HepG2 (cell line): ENCODE data around the gene OSBPL2.

Source experiments
- HDAC1 ChIP-seq: sonication (generic); formaldehyde crosslinking; IDR thresholded peaks from 2 replicates; pipeline ENCODE4 v1.5.1; 2020; ENCODE audit warnings: mild to moderate bottlenecking, missing genetic modification reagents
- MXI1 ChIP-seq: IDR thresholded peaks from 3 replicates; pipeline ENCODE4 v1.6.1; 2012; ENCODE audit warnings: low read depth, low read length, inconsistent platforms, borderline replicate concordance
- NCOA2 ChIP-seq: sonication (generic); formaldehyde crosslinking; IDR thresholded peaks from 2 replicates; pipeline ENCODE4 v1.8.0; 2022; ENCODE audit warnings: inconsistent platforms
- NFE2L1 ChIP-seq: sonication (generic); formaldehyde crosslinking; IDR thresholded peaks from 2 replicates; pipeline ENCODE4 v1.4.0; 2020; ENCODE audit warnings: missing genetic modification reagents, mild to moderate bottlenecking, borderline replicate concordance
- POLR2A ChIP-seq, 2 experiments: IDR thresholded peaks; 2 replicates each; pipeline ENCODE4 v1.6.1; 2011; ENCODE audit warnings: low read depth in 2 of 2, low read length in 2 of 2, mild to moderate bottlenecking in 1 of 2, moderate library complexity in 1 of 2; ENCODE audit not compliant: insufficient read depth in 1 of 2
- POLR2AphosphoS5 ChIP-seq: IDR thresholded peaks from 2 replicates; pipeline ENCODE4 v1.6.1; 2012; ENCODE audit warnings: low read depth, low read length
- ZNF335 ChIP-seq: sonication (generic); formaldehyde crosslinking; IDR thresholded peaks from 2 replicates; pipeline ENCODE4 v1.4.0; 2020; ENCODE audit warnings: missing genetic modification reagents
- ZNF382 ChIP-seq: sonication (generic); formaldehyde crosslinking; IDR thresholded peaks from 2 replicates; pipeline ENCODE4 v1.5.0; 2020; ENCODE audit warnings: missing genetic modification reagents, mild to moderate bottlenecking, borderline replicate concordance

- no peak for TF ChIP-seq HDAC1 (CRISPR knock-in tag)
- TF ChIP-seq NFE2L1 (CRISPR knock-in tag), result no peak
- TF ChIP-seq ZNF335, result no peak
- TF ChIP-seq POLR2A (IDR thresholded peaks at IDR 0.05; ENCODE audit: insufficient read depth in 1 of 2, low read depth in 2 of 2, low read length in 2 of 2), result peak in 1 of 2 experiments; percentile 34; a peak in 1 of 4 replicates
- TF ChIP-seq POLR2AphosphoS5, result no peak
- TF ChIP-seq NCOA2 (CRISPR knock-in tag), result no peak
- no peak for TF ChIP-seq MXI1
- no peak for TF ChIP-seq ZNF382 (CRISPR knock-in tag)
Measured at GRCh38 chr20:62307226-62308101, 69.1 kb downstream of the OSBPL2 start.
